Panc1 (cell line): ENCODE results near the gene TSPYL4.

ENCODE experiments used
- CTCF ChIP-seq: fragments of 450-650 bp; IDR thresholded peaks from 2 replicates; pipeline ENCODE4 v1.5.1; 2017; ENCODE audit warnings: mild to moderate bottlenecking
- POLR2AphosphoS5 ChIP-seq: IDR thresholded peaks from 2 replicates; pipeline ENCODE4 v1.6.1; 2012; ENCODE audit warnings: mild to moderate bottlenecking, low read depth, low read length, moderate library complexity
- REST ChIP-seq, 2 experiments: IDR thresholded peaks; 2 replicates each; pipeline ENCODE4 v1.6.1; 2011 to 2012; ENCODE audit warnings: low read depth in 2 of 2, control low read depth in 1 of 2, low read length in 1 of 2, mild to moderate bottlenecking in 1 of 2, moderate library complexity in 1 of 2; ENCODE audit not compliant: insufficient read depth in 1 of 2
- TCF7L2 ChIP-seq: IDR thresholded peaks from 2 replicates; pipeline ENCODE4 v1.6.1; 2011; ENCODE audit warnings: mild to moderate bottlenecking, low read depth, low read length, inconsistent platforms

- TF ChIP-seq CTCF (no peak), POLR2AphosphoS5 (no peak), TCF7L2 (no peak), REST (IDR thresholded peaks at IDR 0.05; ENCODE audit: insufficient read depth in 1 of 2, low read depth in 2 of 2, low read length in 1 of 2) (no peak)
Observed at GRCh38 chr6:116229287-116229913, 24.5 kb downstream of the TSPYL4 start.
